Central memory CD8-positive, alpha-beta T cell (primary cell): ENCODE data around the gene PSD4.

Source experiments
- ATAC-seq: fragments of 150-1000 bp; cut with Tn5 transposase; replicated peaks from 2 replicates; pipeline ENCODE4 v1.10.0; 2022; ENCODE audit warnings: mild to moderate bottlenecking, moderate FRiP score, moderate number of reproducible peaks; ENCODE audit not compliant: poor library complexity, severe bottlenecking; ENCODE audit errors: extremely low read depth
- DNase-seq, 2 donors: peaks; one replicate each; pipeline ENCODE4 v3.0.0; 2021; ENCODE audit warnings: low spot score in 2 of 2
- H3K27ac Mint-ChIP-seq: one replicate; pipeline ENCODE4 v1.8.0; 2022; ENCODE audit warnings: low read depth, mild to moderate bottlenecking, moderate library complexity, mixed read lengths
- H3K27me3 Mint-ChIP-seq: one replicate; pipeline ENCODE4 v1.8.0; 2022; ENCODE audit warnings: mixed read lengths
- H3K36me3 Mint-ChIP-seq: one replicate; pipeline ENCODE4 v1.8.0; 2022; ENCODE audit warnings: mild to moderate bottlenecking, moderate library complexity, mixed read lengths; ENCODE audit not compliant: insufficient read depth
- H3K4me1 Mint-ChIP-seq: one replicate; pipeline ENCODE4 v1.8.0; 2022; ENCODE audit warnings: mixed read lengths
- H3K4me3 Mint-ChIP-seq: one replicate; pipeline ENCODE4 v1.8.0; 2022; ENCODE audit warnings: mild to moderate bottlenecking, moderate library complexity, mixed read lengths
- H3K9me3 Mint-ChIP-seq: one replicate; pipeline ENCODE4 v1.8.0; 2022; ENCODE audit warnings: mixed read lengths

PSD4 gene

GRCh38 chr2:113202305-113203216, 28.8 kb downstream of the PSD4 start:
- Mint-ChIP-seq H3K27me3 (no peaks in the 10 kb centered on the region), H3K36me3 (peaks cover 24% of the 10 kb centered on the region), H3K27ac (peak overlapping the region; percentile 10), H3K4me1 (peaks cover 32% of the 10 kb centered on the region), H3K4me3 (no peak overlapping the region), H3K9me3 (no peaks in the 10 kb centered on the region)
- DNase-seq: no peak
- ATAC-seq: no peak

GRCh38 chr2:113203217-113203530, 29.4 kb downstream of the PSD4 start:
- ATAC-seq (no peak), DNase-seq (no peak)
- Mint-ChIP-seq H3K9me3 (no peaks in the 10 kb centered on the region), H3K36me3 (peaks cover 21% of the 10 kb centered on the region), H3K27me3 (no peaks in the 10 kb centered on the region), H3K4me3 (no peak overlapping the region), H3K4me1 (peaks cover 36% of the 10 kb centered on the region), H3K27ac (peak overlapping the region; percentile 10)

- H3K9me3 Mint-ChIP-seq: no peaks in the 10 kb centered on the region
- DNase-seq: peak; percentile 67 to 70
- H3K27ac Mint-ChIP-seq: no peak overlapping the region
- ATAC-seq: peak; percentile 87
- H3K36me3 Mint-ChIP-seq: peaks cover 17% of the 10 kb centered on the region
- no peaks in the 10 kb centered on the region for H3K27me3 Mint-ChIP-seq
- no peak overlapping the region for H3K4me3 Mint-ChIP-seq
- peaks cover 38% of the 10 kb centered on the region for H3K4me1 Mint-ChIP-seq
Measured at GRCh38 chr2:113203901-113204519, 30.2 kb downstream of the PSD4 start.

- H3K4me1 Mint-ChIP-seq: peaks cover 38% of the 10 kb centered on the region
- no peak for DNase-seq
- no peaks in the 10 kb centered on the region for H3K27me3 Mint-ChIP-seq
- peak overlapping the region; percentile 44 for H3K27ac Mint-ChIP-seq
- no peak overlapping the region for H3K4me3 Mint-ChIP-seq
- no peaks in the 10 kb centered on the region for H3K9me3 Mint-ChIP-seq
- peaks cover 5% of the 10 kb centered on the region for H3K36me3 Mint-ChIP-seq
- ATAC-seq: no peak
Measured at GRCh38 chr2:113206251-113206650, 32.5 kb downstream of the PSD4 start.

GRCh38 chr2:113207021-113207420, 33.2 kb downstream of the PSD4 start:
- ATAC-seq (no peak), DNase-seq (no peak)
- Mint-ChIP-seq H3K27ac (no peak overlapping the region), H3K36me3 (peaks cover 5% of the 10 kb centered on the region), H3K9me3 (no peaks in the 10 kb centered on the region), H3K4me3 (no peak overlapping the region), H3K27me3 (no peaks in the 10 kb centered on the region), H3K4me1 (peaks cover 38% of the 10 kb centered on the region)

GRCh38 chr2:113208396-113208795, 34.6 kb downstream of the PSD4 start:
- DNase-seq (no peak), ATAC-seq (no peak)
- no peaks in the 10 kb centered on the region for H3K27me3 Mint-ChIP-seq
- H3K4me3 Mint-ChIP-seq: no peak overlapping the region
- no peaks in the 10 kb centered on the region for H3K9me3 Mint-ChIP-seq
- peak overlapping the region; percentile 66 for H3K27ac Mint-ChIP-seq
- H3K36me3 Mint-ChIP-seq: peaks cover 2% of the 10 kb centered on the region
- H3K4me1 Mint-ChIP-seq: peaks cover 30% of the 10 kb centered on the region

GRCh38 chr2:113209011-113209645, 35.4 kb downstream of the PSD4 start:
- H3K4me1 Mint-ChIP-seq: peaks cover 24% of the 10 kb centered on the region
- DNase-seq (no peak), ATAC-seq (no peak)
- no peaks in the 10 kb centered on the region for H3K36me3 Mint-ChIP-seq
- no peaks in the 10 kb centered on the region for H3K27me3 Mint-ChIP-seq
- no peak overlapping the region for H3K4me3 Mint-ChIP-seq
- no peaks in the 10 kb centered on the region for H3K9me3 Mint-ChIP-seq
- H3K27ac Mint-ChIP-seq: peak overlapping the region; percentile 29

GRCh38 chr2:113209646-113210171, 35.9 kb downstream of the PSD4 start:
- Mint-ChIP-seq H3K27me3 (no peaks in the 10 kb centered on the region), H3K4me3 (no peak overlapping the region), H3K4me1 (peaks cover 19% of the 10 kb centered on the region), H3K9me3 (no peaks in the 10 kb centered on the region), H3K36me3 (no peaks in the 10 kb centered on the region), H3K27ac (peak overlapping the region; percentile 29)
- no peak for DNase-seq
- ATAC-seq: no peak

GRCh38 chr2:113211226-113212105, 37.7 kb downstream of the PSD4 start:
- no peak for ATAC-seq
- Mint-ChIP-seq H3K9me3 (no peaks in the 10 kb centered on the region), H3K27ac (no peak overlapping the region), H3K4me1 (peaks cover 11% of the 10 kb centered on the region), H3K4me3 (no peak overlapping the region), H3K36me3 (no peaks in the 10 kb centered on the region), H3K27me3 (no peaks in the 10 kb centered on the region)
- no peak for DNase-seq

GRCh38 chr2:113212245-113213060, 38.7 kb downstream of the PSD4 start:
- peaks cover 12% of the 10 kb centered on the region for H3K4me1 Mint-ChIP-seq
- no peak overlapping the region for H3K27ac Mint-ChIP-seq
- no peak overlapping the region for H3K4me3 Mint-ChIP-seq
- no peaks in the 10 kb centered on the region for H3K9me3 Mint-ChIP-seq
- no peak for ATAC-seq
- no peaks in the 10 kb centered on the region for H3K27me3 Mint-ChIP-seq
- DNase-seq: no peak
- no peaks in the 10 kb centered on the region for H3K36me3 Mint-ChIP-seq

GRCh38 chr2:113213061-113213930, 39.5 kb downstream of the PSD4 start:
- no peaks in the 10 kb centered on the region for H3K9me3 Mint-ChIP-seq
- H3K27ac Mint-ChIP-seq: no peak overlapping the region
- no peak for DNase-seq

More at GRCh38 chr2:113213061-113213930, 39.5 kb downstream of the PSD4 start:
- H3K4me3 Mint-ChIP-seq: no peak overlapping the region
- no peaks in the 10 kb centered on the region for H3K27me3 Mint-ChIP-seq
- H3K4me1 Mint-ChIP-seq: peaks cover 13% of the 10 kb centered on the region
- H3K36me3 Mint-ChIP-seq: no peaks in the 10 kb centered on the region
- no peak for ATAC-seq
